GM21786 (cell line): ENCODE measurements around the gene IL2RA.
"Not testable (repeated sequence)": the region's sequence is repeated elsewhere in the genome, so short reads cannot be mapped to it uniquely, and the experiment has no call there.

Experiments used
- ATAC-seq: cut with Tn5 transposase; IDR thresholded peaks from one replicate; pipeline ENCODE4 v1.9.1; 2021; ENCODE audit not compliant: unreplicated experiment

IL2RA gene

DNA sequence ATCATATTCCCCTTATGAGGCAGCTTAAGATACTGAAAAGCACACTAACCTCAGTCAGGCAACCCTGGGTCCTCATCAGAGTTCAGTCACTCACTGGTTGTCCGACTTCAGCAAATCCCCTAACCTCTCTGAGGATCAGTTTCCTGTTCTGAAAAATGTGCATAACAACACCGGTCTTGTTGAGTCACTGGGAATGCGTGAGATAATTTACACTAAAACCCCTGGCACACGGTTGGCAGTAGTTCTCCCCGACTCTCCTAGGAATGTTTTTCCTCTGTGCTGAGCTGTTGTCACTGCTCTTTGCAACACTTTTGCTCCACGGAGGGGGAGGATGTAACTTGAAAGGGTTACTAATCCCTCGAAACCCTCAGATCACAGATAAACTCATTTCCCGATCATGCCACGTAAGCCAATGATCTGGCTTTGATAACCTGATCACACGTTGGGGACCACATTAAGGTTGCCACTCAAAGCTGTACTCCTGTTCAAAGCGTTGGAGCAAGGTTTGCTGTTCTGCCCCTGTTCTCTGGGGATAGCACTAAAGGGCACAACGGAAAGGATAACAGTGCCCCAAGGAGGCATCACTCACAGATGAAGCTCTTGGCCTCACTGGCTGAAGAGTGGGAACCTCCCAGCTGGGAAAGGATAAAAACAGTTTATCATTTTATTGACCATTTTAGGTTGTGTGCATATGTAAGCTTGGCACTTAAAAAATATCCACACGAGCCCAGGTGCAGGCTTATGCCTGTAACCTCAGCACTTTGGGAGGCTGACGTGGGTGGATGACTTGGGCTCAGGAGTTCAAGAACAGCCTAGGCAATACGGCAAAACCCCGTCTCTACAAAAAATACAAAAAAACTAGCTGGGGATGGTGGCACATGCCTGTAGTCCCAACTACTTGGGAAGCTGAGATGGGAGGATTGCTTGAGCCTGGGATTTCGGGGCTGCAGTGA lies 21.6 kb upstream of the IL2RA start:
- ATAC-seq: no peak

- no peak for ATAC-seq
Measured at GRCh38 chr10:6082496-6083395, 20.6 kb upstream of the IL2RA start.

- no peak for ATAC-seq
Measured at GRCh38 chr10:6080417-6080973, 18.3 kb upstream of the IL2RA start.

GRCh38 chr10:6079044-6079443 lies 16.9 kb upstream of the IL2RA start:
- ATAC-seq: no peak

DNA sequence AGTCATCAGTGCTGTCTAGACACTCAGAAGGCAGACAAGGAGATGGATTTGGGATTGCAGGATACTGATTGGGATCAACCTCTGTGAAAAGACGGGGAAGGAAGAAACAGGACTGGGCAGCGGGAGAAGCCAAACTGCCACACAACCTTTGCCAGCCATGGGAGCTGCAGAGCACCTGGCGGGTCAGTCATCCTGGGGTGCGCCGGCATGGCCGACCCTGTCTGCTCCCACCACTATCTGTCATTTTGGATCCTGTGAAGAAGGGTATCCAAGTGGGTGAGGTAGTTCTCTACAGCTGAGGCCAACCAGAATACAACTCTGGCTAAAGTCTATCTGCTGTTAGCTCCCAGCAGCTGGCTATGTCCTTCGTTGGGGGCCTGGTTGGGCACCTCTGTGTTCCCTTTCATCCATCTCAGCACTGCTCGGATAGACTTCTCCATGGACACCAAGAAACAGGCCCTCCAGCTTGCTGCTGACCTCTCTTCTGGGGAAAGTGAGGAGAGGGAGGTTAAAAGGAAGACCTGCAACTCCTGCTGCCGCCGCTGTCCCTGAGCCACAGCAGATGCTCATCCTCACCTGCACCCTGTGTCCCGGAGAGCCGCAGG lies 15.0 kb upstream of the IL2RA start:
- ATAC-seq: no peak

- ATAC-seq: no peak
Measured at GRCh38 chr10:6074489-6075301, 12.5 kb upstream of the IL2RA start.

GRCh38 chr10:6072215-6072934 lies 10.2 kb upstream of the IL2RA start:
- peak; percentile 46 for ATAC-seq

GRCh38 chr10:6071181-6072175 lies 9.3 kb upstream of the IL2RA start:
- no peak for ATAC-seq

DNA sequence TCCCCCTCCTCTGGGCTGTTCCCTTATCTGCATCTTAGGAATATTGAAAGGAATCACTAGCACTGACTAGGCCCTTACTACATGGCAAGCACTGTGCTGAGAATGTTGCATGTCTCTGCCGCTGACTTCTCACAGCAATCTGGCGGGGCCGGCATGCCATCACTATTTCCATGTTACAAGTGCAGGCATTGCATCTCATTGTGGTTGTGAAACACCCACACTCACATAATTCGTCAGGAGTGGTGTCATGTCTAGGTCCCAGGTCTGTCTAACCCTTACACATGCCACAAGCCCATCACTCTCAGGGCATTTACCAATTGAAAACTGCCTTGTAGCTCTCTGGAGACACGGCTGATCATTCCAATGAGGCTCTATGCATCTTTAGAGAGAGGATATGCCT lies 8.5 kb upstream of the IL2RA start:
- ATAC-seq: no peak

DNA sequence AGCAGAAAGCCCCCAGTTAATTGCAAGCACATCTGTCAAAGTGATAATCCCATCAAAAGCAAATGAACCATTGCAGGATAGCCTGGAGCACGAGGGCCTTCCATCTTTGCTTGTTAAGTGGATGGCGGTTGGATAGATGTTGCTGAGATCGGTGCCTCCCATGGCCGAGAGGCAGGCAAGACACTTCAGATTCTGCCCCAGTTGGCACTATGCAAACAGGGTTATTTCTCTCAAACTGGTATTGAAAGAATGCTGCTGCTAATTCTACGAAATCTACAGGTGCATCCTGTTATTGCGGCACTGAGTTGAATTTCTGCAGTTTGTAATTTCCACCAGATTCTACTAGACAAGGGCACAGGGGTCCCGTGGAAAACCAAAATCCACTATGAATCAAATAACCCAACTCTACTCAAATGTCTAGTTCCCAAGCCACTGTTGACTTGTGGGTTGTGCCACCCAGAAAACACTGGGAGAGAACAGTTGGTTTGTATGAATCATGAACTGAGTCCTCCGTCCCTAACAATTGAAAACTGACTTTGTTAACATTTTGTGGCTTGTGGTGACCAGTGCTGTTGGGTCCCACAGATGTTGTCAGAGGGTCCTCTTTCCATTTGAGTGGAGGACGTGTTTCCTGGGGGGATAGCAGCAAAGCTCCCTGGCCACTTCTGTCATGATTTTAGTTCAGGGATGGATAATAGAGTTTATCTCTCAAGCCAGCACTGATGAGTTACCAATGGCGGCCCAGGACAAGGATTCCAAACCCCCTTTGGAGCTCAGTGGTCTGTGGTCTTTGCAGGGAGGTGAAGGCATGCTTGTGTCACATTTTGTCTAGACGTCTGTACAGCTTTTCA lies 7.1 kb upstream of the IL2RA start:
- no peak for ATAC-seq

DNA sequence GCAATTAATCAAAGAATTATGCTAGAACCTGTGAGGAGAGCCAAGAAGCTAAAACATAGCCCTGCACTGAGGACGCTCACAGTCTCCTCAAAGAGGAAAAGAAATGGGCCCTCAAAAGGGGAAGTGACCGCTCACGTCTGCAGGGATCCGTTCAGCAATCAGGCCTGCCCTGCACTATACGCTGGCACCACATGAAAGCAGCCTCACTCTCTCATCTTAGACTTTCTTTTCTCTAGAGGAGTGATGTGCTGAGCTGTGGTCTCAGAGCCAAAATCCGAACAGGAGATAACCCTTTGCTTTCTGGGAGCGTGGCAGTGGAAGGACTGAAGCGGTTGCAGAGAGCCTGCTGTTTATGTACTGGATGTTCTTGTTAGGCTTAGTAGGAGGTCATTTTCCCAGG lies 6.3 kb upstream of the IL2RA start:
- ATAC-seq: peak; percentile 47

GRCh38 chr10:6068006-6068405 lies 5.8 kb upstream of the IL2RA start:
- ATAC-seq: no peak

- no peak for ATAC-seq
Measured at GRCh38 chr10:6067457-6067856, 5.3 kb upstream of the IL2RA start.

DNA sequence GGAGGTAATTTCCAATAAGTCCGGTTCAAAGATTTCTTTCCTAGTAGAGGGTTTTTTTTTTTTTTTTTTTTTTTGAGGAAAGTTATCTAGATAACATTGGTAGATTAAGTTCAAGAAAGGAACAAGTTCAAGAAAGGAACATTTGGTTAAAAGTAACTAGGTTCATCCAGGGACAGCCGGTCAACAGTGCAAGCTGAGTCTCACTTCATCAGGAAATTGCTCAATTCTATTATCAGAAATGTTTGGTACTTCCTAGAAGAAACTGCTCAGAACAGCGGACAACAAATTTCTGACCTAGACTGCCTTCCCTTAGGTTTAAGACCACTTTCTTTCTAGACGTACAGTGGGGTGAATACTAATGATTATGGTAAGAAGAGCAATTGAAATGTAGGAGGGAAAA lies 3.7 kb upstream of the IL2RA start:
- ATAC-seq: no peak

DNA sequence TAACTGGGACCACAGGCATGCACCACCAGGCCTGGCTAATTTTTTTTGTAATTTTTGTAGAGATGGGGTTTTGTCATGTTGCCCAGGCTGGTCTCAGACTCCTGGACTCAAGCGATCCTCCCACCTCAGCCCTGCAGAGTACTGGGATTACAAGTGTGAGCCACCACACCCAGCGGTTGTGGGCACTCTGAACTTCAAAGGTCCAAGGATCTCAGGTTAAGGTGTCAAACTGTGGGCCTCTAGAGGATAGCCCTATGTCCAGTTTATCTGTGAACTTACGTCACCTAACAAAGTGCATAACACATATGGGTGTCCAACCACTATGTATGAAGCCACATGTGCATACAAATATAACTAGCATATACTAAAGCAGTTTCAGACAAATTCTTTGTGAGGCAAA lies 3.2 kb upstream of the IL2RA start:
- no peak for ATAC-seq

DNA sequence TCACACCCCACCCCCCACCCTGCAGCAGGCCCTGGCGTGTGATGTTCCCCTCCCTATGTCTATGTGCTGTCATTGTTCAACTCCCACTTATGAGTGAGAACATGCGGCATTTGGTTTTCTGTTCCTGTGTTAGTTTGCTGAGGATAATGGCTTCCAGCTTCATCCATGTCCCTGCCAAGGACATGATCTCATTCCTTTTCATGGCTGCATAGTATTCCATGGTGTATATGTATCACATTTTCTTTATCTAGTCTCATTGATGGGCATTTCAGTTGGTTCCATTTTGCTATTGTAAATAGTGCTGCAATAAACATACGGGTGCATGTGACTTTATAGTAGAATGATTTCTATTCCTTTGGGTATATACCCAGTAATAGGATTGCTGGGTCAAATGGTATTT lies 2.6 kb upstream of the IL2RA start:
- ATAC-seq: not testable (repeated sequence)

GRCh38 chr10:6064119-6064518 lies 2.0 kb upstream of the IL2RA start:
- no peak for ATAC-seq

DNA sequence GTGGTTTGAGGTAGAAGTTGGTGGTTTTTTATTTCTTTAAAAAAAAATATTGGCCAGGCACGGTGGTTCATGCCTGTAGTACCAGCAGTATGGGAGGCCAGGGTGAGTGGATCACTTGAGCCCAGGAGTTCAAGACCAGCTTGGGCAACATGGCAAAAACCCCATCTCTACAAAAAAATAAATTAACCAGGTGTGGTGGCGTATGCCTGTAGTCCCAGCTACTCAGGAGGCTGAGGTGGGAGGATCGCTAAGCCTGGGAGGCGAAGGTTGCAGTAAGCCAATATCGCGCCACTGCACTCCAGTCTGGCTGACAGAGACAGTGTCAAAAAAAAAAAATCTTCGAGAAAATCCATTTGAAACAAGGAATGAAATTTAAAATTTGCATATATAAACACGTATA lies 1.1 kb downstream of the IL2RA start:
- no peak for ATAC-seq
